ENCODE measurements around the gene DDX54.
A peak's percentile ranks its signal among the peaks of the same experiment; 100 is the strongest.
"Not testable (repeated sequence)": the region's sequence is repeated elsewhere in the genome, so short reads cannot be mapped to it uniquely, and the experiment has no call there.

The DDX54 gene

DNA sequence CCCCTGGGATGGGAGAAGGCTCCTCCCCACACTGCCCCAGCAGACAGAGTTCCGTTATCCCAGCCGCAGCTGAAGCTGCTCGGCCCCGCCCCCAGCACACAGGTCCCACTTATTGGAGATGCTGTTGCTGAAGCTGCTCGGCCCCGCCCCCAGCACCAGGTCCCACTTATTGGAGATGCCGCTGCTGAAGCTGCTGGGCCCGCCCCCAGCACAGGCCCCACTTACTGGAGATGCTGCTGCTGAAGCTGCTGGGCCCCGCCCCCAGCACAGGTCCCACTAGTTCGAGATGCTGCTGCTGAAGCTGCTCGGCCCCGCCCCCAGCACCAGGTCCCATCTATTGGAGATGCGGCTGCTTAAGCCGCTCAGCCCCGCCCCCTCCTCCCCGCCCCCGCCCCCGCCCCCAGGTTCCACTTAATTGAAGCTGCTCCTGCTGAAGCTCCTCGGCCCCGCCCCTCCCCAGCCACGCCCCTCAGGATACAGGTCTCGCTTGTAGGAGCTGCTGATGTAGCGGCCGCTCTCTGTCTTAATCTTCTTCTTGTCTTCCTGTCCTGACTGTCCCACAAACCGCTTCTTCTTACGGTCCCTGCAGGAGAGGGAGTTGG is 23.8 kb downstream of the DDX54 start:
- DNase-seq (ENCODE audit: low read depth) = no peak

DNA sequence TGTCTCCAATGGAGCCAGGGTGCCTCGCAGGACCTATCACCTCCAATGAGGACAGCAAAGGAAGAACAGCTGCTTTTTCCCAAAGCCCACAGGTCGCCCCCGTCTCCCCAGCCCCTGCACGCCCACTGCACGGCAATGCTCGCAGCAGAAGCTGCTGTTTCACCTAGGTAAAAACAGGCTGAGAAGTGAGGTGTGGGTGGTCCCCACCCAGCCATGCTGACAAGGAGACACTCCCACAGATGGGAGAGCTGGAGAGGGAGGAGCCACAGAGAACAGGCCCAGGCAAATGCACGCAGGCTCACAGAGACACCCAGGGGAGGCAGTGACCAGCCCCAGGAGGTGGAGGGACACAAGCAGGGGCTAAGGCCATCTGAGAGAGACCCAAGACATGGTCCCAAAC is 25.3 kb downstream of the DDX54 start:
- DNase-seq (ENCODE audit: low read depth) = no peak

DNA sequence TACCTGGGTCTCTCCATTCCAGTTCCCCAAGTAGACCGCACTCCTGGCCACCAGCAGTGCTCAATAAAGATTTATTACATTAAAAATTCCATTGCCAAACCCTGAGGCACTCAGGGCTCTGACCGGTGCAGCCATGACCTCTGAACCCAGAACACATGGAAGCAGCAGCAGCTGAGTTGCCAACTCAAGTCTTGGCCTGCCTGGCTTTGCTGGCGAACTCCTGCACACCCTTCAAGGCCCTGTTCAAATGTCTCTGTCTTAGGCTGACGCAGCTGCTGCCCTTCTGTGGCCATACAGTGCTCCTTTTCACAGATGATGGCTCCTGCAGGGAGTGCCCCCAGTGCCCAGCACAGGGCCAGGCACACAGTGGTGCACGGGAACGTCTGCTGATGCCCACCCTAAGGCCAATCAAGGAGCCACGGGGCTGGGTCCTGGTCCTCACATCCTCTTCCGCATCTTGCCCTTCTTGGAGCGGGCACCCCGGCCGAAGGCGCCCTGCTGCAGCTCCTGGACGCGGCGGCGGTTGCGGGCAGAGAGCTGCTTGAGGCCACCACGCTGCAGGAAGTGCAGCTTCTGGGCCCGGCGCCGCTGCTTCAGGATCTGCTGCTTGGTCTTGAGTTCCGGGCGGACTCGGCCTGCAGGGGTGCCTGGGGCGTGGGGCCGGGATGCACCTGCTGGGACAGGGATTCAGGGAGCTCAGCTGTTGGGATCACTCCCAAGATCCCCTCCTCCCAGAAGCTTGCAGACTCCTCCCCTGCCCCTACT is 26.7 kb downstream of the DDX54 start:
- DNase-seq (ENCODE audit: low read depth) = no peak

DNA sequence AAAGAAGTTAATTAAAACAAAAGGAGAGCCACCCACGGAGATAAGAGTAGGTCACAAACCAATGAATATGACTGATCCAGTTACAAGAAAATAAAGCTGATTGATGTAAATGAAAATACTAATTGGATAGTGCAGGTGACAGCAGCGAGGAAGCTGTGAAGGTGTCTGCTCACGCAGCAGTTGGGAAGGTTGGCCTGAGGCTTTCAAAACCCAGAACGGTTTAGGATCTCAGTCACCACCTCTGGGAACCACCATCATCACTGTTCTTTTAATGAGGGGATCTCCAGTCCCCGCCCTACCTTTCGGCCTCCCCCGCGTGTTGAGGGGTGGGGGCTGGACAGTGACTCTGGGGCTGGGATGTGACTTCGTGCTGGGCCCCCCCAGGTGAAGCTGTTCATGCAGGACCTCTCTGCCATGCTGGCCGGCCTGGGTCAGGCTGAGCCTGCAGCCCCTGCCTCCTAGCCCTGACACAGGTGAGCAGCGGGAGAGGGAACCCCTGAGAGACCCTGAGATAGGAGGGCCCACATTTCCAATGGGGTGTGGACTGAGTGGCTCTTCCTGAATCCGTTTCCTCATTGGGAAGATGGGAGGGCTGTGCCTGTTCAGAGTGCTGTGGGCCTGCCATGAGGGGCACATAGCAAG is 27.9 kb downstream of the DDX54 start:
- DNase-seq (ENCODE audit: low read depth) = no peak

DNA sequence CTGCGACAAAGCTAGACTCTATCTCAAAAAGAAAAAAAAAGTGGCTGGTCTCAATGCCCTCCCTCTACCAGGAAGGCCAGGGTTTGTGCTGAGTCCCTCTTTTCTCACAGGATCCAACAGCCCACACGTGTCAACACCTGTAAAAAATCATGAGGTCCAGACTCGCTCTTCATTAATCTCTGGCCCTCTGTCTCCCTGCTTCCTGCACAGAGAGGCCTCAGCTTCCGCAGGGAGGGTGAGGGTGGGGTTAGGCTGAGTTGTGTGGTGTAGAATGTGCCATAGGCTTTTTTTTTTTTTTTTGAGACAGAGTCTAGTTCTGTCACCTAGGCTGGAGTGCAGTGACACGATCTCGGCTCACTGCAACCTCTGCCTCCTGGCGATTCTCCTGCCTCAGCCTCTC is 29.6 kb downstream of the DDX54 start:
- no peak for DNase-seq (ENCODE audit: low read depth)

DNA sequence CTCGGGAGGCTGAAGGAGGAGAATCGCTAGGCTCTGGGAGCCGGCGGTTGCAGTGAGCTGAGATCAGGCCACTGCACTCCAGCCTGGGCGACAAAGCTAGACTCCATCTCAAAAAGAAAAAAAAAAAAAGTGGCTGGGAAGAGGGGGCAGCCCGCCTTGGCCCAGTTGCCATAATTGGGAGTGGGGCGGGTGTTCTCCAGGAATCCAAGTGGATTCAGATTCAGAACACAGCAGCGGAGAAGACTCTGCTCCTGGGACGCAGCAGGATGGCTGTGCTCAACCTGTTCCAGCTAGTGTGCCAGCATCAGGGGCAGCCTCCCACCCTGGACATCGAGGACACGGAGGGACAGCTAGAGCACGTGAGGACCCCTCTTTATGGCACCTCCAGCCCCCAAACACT is 30.2 kb downstream of the DDX54 start:
- DNase-seq (ENCODE audit: low read depth) = no peak

DNA sequence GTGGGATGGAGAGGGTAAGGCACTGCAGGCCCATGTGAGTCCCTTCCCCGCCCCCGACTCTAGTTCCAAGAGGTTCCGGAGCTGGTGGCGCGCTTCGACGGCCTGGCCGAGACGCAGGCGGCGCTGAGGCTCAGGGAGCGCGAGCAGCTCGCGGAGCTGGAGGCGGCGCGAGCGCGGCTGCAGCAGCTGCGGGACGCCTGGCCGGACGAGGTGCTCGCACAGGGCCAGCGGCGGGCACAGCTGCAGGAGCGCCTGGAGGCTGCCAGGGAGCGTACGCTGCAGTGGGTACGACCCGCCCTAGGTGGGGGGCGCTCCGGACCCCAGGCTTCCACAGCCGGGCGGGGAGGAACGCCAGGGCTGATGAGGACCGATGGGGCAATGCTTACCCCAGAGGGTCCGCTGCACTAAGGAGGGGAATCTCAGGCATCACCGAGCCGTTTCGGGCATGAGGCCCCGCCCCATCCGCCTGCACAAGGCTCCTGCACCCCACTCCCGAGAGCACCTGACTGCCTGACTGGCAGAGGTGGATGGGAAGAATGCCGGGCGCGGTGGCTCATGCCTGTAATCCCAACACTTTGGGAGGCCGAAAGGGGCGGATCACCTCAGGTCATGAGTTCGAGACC is 30.8 kb downstream of the DDX54 start:
- no peak for DNase-seq (ENCODE audit: low read depth)

DNA sequence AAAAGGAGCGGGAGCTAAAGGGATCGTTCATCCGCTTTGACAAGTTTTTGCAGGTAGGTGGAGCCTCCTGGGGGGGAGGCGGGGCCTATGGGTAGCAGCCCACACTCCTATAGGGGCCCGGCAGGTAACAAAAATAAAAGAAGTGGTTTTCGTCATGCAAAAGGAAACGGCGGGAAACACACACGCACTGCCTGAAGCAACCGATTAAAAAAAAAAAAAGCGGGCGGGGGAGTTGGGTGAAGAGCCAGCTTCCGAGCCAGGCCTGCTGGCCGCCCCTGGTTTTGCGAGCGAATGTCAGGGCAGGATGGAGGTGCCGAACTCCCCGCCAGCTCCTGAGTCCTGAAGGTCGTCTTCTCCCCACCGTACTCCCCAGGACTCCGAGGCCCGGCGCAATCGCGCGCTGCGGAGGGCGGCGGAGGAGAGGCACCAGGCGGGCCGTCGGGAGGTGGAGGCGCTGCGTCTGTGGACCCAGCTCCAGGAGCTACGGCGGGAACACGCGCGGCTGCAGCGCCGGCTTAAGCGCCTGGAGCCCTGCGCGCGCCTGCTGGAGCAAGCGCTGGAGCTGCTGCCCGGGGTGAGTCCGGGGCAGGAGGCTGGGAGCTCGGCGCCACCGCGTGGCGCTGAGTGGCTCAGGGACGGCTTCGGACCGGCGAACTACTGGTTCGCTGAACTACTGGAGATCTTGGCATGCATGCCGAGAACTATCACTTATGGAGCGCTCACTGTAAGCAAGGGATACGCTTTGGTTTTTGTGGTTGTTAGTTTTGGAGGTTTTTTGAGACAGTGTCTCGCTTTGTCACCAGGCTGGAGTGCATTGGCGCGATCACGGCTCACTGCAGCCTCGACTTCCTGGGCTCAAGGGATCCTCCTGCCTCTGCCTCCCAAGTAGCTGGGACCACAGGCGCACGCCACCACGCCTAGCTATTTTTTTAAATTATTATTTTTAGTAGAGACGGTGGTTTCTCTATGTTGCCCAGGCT is 32.2 kb downstream of the DDX54 start:
- DNase-seq (ENCODE audit: low read depth) = peak; percentile 20

DNA sequence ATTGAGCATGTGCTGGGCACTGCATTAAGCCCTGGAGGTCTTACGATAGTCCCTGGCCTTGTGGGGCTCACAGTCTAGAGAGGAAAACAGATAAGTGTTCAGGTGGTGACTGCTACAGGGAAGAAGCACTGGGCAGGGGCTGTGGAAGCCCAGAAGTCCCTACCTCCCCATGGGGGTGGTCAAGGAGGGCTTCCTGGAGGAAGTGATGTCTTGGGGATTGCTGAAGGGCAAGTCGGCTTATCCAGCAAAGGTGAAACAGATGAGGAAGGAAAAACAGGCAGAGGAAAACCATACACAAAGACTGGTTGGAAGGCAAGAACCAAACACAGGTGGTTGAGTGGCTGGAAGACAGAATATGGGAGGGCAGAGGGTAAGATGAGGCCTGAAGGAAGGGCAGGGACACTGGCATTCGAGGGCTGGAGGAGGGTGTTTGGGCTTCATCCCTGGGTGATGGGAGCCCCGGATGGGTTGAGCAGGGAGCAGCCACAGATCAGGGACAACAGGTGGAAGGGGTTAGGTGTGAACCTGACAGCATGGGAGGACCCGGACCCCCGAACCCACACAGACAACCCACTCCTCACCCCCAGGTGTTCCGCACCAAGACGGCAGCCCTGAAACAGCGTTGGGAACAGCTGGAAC is 33.0 kb downstream of the DDX54 start:
- DNase-seq (ENCODE audit: low read depth) = no peak

DNA sequence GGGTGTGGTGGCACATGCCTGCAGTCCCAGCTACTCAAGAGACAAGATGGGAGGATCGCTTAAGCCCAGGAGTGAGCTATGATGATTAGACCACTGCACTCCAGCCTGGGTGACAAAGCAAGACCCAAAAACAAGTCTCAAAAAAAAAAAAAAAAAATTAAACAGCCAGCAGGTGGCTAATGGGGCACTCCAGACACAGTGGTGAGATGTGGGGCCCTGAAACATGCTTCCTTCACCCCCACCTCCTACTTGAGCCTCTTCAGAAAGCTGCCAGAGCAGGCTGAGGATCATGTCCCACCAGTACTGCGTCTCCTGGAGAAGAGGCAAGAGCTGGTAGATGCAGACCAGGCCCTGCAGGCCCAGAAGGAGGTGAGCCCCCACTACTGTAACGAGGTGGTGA is 33.6 kb downstream of the DDX54 start:
- DNase-seq (ENCODE audit: low read depth) = no peak

DNA sequence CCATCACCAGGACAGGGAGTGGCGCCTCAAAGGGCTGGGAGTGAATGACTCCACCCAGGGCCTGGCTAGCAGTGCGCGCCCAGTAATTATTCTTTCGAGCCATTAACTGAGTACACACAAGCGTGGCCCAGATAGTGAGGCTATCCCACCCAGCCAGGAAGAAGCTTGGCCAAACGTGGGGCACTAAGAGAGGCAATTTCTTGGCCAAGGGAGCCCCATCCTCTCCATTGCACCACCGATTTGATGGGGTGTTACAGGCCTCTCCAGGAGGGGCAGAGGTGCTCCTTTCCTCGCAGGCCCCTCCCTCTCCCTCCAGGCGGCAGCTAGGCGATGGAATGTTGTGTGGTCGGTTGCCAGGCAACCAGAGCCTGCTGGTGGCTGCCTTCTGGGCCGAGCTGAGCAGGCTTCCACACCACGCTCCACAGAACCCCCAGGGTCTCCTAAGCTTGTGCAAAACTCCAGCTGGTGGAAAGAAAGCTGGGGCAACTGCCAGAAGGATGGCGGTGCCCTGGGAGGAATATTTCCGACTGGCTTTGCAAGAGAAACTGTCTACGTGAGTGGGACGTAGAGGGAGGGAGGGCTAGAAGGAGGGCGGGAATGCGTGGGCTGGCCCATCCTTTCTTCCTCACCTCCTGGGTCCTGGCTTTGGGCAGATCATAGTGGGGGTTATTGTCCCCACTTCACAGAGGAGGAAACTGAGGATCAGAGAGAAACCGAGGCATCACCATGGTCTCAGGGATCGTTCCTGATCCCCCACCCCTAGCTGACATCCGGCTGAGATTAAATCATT is 35.7 kb downstream of the DDX54 start, which contains the start of gene CFAP73:
TSS of gene CFAP73 (plus strand) at position 364 of the 790 bp plus-strand sequence. CDS start at position 498, 134 bp downstream.
- no peak for DNase-seq (ENCODE audit: low read depth)

DNA sequence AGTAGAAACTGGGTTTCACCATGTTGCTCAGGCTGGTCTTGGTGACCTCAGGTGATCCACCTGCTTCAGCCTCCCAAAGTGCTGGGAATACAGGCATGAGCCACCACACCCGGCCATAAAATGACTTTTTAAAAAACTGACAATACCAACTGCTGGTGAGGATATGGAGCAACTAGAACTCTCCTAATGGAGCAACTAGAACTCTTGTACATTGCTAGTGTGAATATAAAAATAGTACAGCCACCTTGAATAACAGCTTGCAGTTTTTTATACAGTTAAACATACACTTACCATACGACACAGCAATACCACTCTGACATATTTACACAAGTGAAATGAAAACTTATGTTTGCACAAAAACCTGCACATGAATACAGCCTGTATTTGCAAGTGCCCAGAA is 38.3 kb downstream of the DDX54 start:
- no peak for DNase-seq (ENCODE audit: low read depth)

DNA sequence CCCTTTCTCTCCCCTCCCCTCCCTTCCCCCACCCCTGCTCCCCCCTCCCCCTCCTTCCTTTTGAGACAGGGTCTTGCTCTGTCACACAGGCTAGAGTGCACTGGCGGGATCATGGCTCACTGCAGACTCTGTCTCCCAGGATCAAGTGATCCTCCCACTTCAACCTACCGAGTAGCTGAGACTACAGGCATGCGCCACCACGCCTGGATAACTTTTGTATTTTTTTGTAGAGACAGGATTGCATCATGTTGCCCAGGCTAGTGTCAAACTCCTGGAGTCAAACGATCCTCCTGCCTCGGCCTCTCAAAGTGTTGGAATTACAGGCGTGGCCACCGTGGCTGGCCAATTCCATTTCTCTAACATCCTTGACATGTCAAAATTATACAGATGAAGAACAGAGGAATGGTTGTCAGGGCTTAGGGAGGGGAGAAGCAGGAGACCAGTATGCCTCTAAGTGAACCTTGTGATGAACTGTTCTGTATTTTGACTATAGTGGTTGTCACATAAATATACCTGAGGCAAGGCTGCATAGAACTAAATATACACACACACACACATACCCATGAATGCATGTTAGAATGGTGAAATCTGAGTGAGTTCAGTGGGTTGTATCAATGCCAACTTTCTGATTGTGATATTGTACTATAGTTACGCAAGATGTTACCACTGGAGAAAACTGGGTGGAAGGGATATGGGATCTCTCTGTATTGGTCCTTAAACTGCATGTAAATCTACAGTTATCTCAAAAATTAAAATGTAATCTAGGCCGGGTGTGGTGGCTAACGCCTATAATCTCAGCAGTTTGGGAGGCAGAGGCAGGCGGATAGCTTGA is 39.3 kb downstream of the DDX54 start:
- DNase-seq (ENCODE audit: low read depth) = no peak

DNA sequence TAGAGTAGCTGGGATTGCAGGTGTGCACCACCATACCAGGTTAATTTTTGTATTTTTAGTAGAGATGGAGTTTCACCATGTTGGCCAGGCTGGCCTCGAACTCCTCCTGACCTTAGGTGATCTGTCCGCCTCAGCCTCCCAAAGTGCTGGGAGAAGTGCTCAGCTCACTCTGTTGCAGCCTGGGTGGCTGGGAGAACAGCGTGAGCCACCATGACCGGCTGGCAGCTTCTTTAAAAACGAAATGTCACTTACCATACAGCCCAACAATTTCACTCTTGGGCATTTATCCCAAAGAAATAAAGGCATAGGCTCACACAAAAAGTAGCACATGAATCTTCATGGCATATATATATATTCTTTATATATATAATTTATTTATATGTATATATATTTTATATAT is 40.5 kb downstream of the DDX54 start:
- no peak for DNase-seq (ENCODE audit: low read depth)

DNA sequence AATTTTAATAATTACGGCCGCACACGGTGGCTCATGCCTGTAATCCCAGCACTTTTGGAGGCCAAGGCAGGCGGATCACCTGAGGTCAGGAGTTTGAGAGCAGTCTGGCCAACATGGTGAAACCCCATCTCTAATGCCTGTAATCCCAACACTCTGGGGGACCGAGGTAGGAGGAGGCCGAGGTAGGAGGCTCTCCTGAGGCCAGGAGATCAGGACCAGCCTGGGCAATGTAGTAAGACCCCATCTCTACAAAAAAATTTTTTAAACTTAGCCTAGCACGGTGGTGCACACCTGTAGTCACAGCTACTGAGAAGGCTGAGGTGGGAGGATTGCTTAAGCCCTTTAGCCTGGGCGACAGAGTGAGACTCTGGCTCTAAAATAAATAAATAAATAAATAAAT is 41.3 kb downstream of the DDX54 start:
- DNase-seq (ENCODE audit: low read depth) = no peak

DNA sequence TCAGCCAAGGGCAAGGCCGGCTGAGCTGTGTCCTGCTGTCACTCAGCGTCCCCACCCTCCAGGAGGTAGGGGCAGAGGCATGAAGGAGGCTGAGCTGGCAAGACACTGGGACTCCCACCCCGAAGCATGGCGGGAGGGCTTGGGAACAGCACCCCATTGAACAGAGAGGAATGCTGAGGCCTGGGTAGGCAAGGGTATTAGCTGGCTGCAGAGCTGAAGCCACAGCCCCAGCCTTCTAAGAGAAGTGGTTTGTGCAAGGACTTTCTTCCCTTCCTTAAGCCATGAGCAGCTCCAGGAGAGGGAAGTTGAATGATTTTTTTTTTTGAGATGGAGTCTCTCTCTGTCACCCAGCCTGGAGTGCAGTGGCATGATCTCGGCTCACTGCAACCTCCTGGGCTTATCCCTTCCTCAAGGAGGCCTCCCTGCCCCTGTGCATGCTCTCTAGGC is 42.4 kb downstream of the DDX54 start:
- DNase-seq (ENCODE audit: low read depth) = no peak

DNA sequence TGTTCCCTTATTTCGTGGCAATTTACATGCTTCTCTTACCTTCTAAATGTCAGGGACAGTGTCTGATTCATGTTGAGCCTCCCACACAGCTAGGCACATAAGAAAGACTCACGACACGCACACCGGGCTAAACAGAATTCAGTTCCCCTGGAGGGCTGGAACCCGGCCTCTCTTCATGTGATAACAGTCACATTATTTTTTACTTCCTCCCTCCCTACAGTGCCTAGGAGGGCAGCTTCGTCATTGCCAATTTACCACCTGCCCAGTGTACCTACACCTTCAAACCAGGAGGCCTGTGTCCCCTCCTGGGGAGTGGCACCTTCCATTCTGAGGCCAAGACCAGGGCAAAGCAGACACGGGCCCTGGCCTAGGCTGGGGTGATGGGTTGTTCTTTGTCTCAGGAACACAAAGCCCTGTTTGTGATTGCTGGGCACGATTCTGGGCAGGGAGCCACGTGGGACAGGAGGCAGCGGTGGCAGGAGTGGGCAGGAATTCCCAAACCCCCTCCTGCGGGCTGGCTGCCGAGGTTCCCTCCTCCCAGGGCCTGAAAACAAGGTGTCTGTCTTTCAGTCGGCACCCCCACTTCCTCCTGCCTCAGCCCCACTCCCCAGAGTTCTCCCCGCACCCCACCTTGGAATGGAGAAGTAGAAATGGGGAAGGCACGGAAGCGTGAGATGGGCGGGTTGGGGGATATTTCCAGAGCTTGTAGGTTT is 42.9 kb downstream of the DDX54 start:
- no peak for DNase-seq (ENCODE audit: low read depth)

DNA sequence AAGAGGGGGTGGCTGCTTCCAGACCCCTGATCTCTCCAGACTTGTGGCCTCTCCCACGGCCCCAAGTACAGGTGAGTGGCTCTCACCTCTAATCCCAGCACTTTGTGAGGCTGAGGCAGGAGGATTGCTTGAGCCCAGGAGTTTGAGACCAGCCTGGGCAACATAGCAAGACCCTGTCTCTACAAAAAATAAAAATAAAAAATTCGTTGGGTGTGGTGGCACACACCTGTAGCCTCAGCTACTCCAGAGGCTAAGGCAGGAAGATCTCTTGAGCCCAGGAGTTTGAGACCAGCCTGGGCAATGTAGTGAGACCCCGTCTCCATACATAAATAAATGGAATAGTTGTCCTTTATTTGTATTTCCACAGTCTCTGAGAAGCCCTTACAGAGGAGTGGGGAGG is 43.6 kb downstream of the DDX54 start:
- not testable (repeated sequence) for DNase-seq (ENCODE audit: low read depth)

DNA sequence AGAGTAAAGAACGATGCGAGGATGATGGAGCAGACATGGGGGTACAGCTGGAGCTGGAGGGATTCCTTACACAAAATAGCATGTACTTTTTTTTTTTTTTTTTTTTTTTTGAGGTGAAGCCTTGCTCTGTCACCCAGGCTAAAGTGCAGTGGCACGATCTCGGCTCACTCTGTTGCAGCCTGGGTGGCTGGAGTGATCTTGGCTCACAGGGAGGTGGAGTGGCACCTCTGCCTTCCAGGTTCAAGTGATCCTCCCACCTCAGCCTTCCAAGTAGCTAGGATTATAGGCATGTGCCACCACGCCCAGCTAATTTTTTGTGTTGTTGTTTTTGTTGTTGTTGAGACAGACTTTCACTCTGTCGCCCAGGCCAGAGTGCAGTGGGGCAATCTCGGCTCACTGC is 44.6 kb downstream of the DDX54 start:
- DNase-seq (ENCODE audit: low read depth) = no peak
